Liver (tissue), 9 donors: ENCODE data around the gene TMEM242. TPM values are rescaled to one million over a fixed set of nuclear protein-coding genes. Genes with fewer than 3 reads are reported as not detected.

Source experiments
- DNase-seq: peaks from one replicate; pipeline ENCODE4 v3.0.0-alpha.2; 2017; ENCODE audit warnings: low spot score
- H3K27ac ChIP-seq, 2 donors: one replicate each; pipeline ENCODE4 v1.7.0; 2013; ENCODE audit warnings: inconsistent platforms in 2 of 2, low read length in 2 of 2, control low read depth in 1 of 2, low read depth in 1 of 2, mild to moderate bottlenecking in 1 of 2
- H3K27me3 ChIP-seq, 4 donors: one replicate each; pipeline versions ENCODE4 v1.6.1 to v1.7.0; 2013; ENCODE audit warnings: low read length in 3 of 4, inconsistent platforms in 1 of 4, mild to moderate bottlenecking in 1 of 4, moderate library complexity in 1 of 4; ENCODE audit not compliant: control insufficient read depth in 4 of 4, insufficient read depth in 4 of 4
- H3K36me3 ChIP-seq, 4 donors: one replicate each; pipeline versions ENCODE4 v1.6.1 to v1.7.0; 2013; ENCODE audit warnings: low read length in 3 of 4, mild to moderate bottlenecking in 3 of 4, low read depth in 1 of 4, moderate library complexity in 1 of 4; ENCODE audit not compliant: control insufficient read depth in 4 of 4, insufficient read depth in 3 of 4
- H3K4me1 ChIP-seq, 4 donors: one replicate each; pipeline versions ENCODE4 v1.6.1 to v1.7.0; 2013; ENCODE audit warnings: low read length in 3 of 4, mild to moderate bottlenecking in 3 of 4, moderate library complexity in 1 of 4; ENCODE audit not compliant: control insufficient read depth in 4 of 4, insufficient read depth in 4 of 4
- H3K4me3 ChIP-seq, 3 donors: one replicate each; pipeline versions ENCODE4 v1.6.1 to v1.7.0; 2013; ENCODE audit warnings: low read length in 3 of 3, control low read depth in 1 of 3, low read depth in 1 of 3, mild to moderate bottlenecking in 1 of 3
- H3K9ac ChIP-seq, 2 donors: one replicate each; pipeline ENCODE4 v1.7.0; 2013; ENCODE audit warnings: low read length in 2 of 2, mild to moderate bottlenecking in 2 of 2, moderate library complexity in 2 of 2, control low read depth in 1 of 2, low read depth in 1 of 2
- H3K9me3 ChIP-seq, 4 donors: one replicate each; pipeline versions ENCODE4 v1.6.1 to v1.7.0; 2013; ENCODE audit warnings: low read length in 3 of 4; ENCODE audit not compliant: control insufficient read depth in 4 of 4
- CTCF ChIP-seq: fragments of 150-350 bp; IDR thresholded peaks from 2 replicates; pipeline ENCODE4 v1.5.1; 2017; ENCODE audit warnings: improper control_type of control experiment, low read depth, low read length; ENCODE audit not compliant: missing input control
- FOXA2 ChIP-seq: IDR thresholded peaks from 2 replicates; pipeline ENCODE4 v1.6.1; 2016; ENCODE audit warnings: antibody characterized with exemption
- JUND ChIP-seq, 2 donors: IDR thresholded peaks; 2 replicates each; pipeline ENCODE4 v1.6.1; 2016; ENCODE audit warnings: antibody characterized with exemption in 2 of 2
- RAD21 ChIP-seq, 2 donors: IDR thresholded peaks; 2 replicates each; pipeline ENCODE4 v1.6.1; 2016; ENCODE audit warnings: antibody characterized with exemption in 2 of 2, mild to moderate bottlenecking in 2 of 2
- RXRA ChIP-seq, 2 donors: IDR thresholded peaks; 2 replicates each; pipeline ENCODE4 v1.6.1; 2017 to 2018; ENCODE audit warnings: antibody characterized with exemption in 2 of 2, mild to moderate bottlenecking in 1 of 2
- SP1 ChIP-seq: IDR thresholded peaks from 2 replicates; pipeline ENCODE4 v1.6.1; 2018; ENCODE audit warnings: antibody characterized with exemption, mild to moderate bottlenecking
- TAF1 ChIP-seq: conservative IDR thresholded peaks from 2 replicates; pipeline ENCODE4 v1.6.1; 2016; ENCODE audit warnings: antibody characterized with exemption, mild to moderate bottlenecking
- YY1 ChIP-seq: IDR thresholded peaks from 2 replicates; pipeline ENCODE4 v1.6.1; 2016; ENCODE audit warnings: antibody characterized with exemption, mild to moderate bottlenecking
- ZBTB33 ChIP-seq: IDR thresholded peaks from 2 replicates; pipeline ENCODE4 v1.6.1; 2016; ENCODE audit warnings: antibody characterized with exemption
- WGBS: extraction: QIAGEN DNeasy Blood & Tissue Kit; methylation state at CpG from one replicate; pipeline ENCODE4 v1.1.7; 2013; 5-methylcytosine and 5-hydroxymethylcytosine counted together
- polyA plus RNA-seq, 2 donors: library from polyadenylated mRNA; stranded (reverse) in 1 of 2; unstranded in 1 of 2; fragments of 200-250 nt in 1 of 2; fragments of >200 nt in 1 of 2; fragmentation: Nextera tagmentation in 1 of 2; extraction: Ambion mirVana in 1 of 2; gene quantifications; one replicate each; pipeline versions ENCODE4 v1.2.1 to v1.2.3, GENCODE V29; 2013 to 2015
- total RNA-seq, 2 donors: library from RNA; depleted of rRNA; stranded (reverse); fragments of >200 nt; gene quantifications; one replicate each; pipeline ENCODE4 v1.2.3, GENCODE V29; 2014
- donor health status: healthy.
- donor health status: healthy.
- donor health status: healthy.
- donor health status: healthy.
- donor health status: healthy.

Gene TMEM242
- total and polyA plus RNA-seq, 4 donors = 3.7 to 10.2 (median 6.1) TPM

GRCh38 chr6:157253699-157254098 is 69.6 kb downstream of the TMEM242 start (continued):
- TF ChIP-seq FOXA2 (no peak), JUND (IDR thresholded peaks at IDR 0.05) (no peak), ZBTB33 (no peak), TAF1 (no peak), RXRA (IDR thresholded peaks at IDR 0.05) (no peak), SP1 (no peak), YY1 (no peak)

- no peaks in the 10 kb centered on the region for H3K27me3 ChIP-seq
- TF ChIP-seq SP1 (no peak), RAD21 (IDR thresholded peaks at IDR 0.05) (no peak), CTCF (no peak), JUND (IDR thresholded peaks at IDR 0.05) (no peak), ZBTB33 (no peak), FOXA2 (no peak)
- no peaks in the 10 kb centered on the region for H3K36me3 ChIP-seq
- H3K27ac ChIP-seq = no peak overlapping the region
- no peak overlapping the region for H3K4me3 ChIP-seq
- H3K4me1 ChIP-seq = no peaks in the 10 kb centered on the region
- no peak overlapping the region for H3K9ac ChIP-seq
- 71% methylated on average over 7 of the region's 7 CpGs for WGBS
- peaks cover 0 to 2% (median 0%) of the 10 kb centered on the region in 4 donors for H3K9me3 ChIP-seq
- no peak for DNase-seq
Measured at GRCh38 chr6:157253017-157253416, 70.3 kb downstream of the TMEM242 start.

GRCh38 chr6:157251586-157252247 is 71.6 kb downstream of the TMEM242 start:
- Histone ChIP-seq H3K36me3 (no peaks in the 10 kb centered on the region), H3K9ac (no peak overlapping the region), H3K27me3 (no peaks in the 10 kb centered on the region), H3K9me3 (peaks cover 0 to 2% (median 0%) of the 10 kb centered on the region in 4 donors), H3K4me3 (no peak overlapping the region), H3K4me1 (no peaks in the 10 kb centered on the region), H3K27ac (no peak overlapping the region)
- 80% methylated on average over 8 of the region's 8 CpGs for WGBS
- TF ChIP-seq ZBTB33 = no peak
- no peak for TF ChIP-seq TAF1
- DNase-seq = no peak
